B cell (primary cell): Measurements from ENCODE around the gene PKIG. TPM values are rescaled to one million over a fixed set of nuclear protein-coding genes. Genes with fewer than 3 reads are reported as not detected.

Experiments used
- ATAC-seq: fragments of 200-7000 bp; cut with Tn5 transposase; one replicate; pipeline ENCODE4 v1.10.0; 2021; ENCODE audit warnings: low read depth, mild to moderate bottlenecking, moderate number of reproducible peaks, moderate library complexity
- CTCF ChIA-PET: fragments of 350-600 bp; sonication (Branson Sonifier 250); formaldehyde crosslinking; loops from one replicate; lab custom pipeline; 2021; ENCODE audit warnings: antibody characterized with exemption, inconsistent platforms; lab: Charles Lee
- POLR2A ChIA-PET: fragments of 350-600 bp; sonication (Branson Sonifier 250); formaldehyde crosslinking; loops from one replicate; lab custom pipeline; 2021; ENCODE audit warnings: antibody characterized with exemption; lab: Charles Lee
- DNase-seq: peaks from one replicate; pipeline ENCODE4 v3.0.0; 2013
- H2AFZ ChIP-seq: 2 replicates; pipeline ENCODE4 v1.6.1; 2012; ENCODE audit warnings: mild to moderate bottlenecking, low read depth, low read length; ENCODE audit not compliant: insufficient read depth, poor library complexity, severe bottlenecking
- H3K27ac ChIP-seq, 2 donors: 1 replicate in 1 of 2; 2 replicates in 1 of 2; pipeline ENCODE4 v1.5.1; 2012 to 2013; ENCODE audit warnings: low read length in 2 of 2, mild to moderate bottlenecking in 2 of 2, moderate library complexity in 1 of 2
- H3K27me3 ChIP-seq, 4 experiments: fragments of 200-600 bp in 1 of 4; sonication (generic) in 1 of 4; replicated peaks in 1 of 4; 1 replicate in 2 of 4; 2 replicates in 2 of 4; pipeline versions ENCODE4 v1.6.1 to v1.7.0; 2013 to 2016; ENCODE audit warnings: low read length in 3 of 4, mild to moderate bottlenecking in 2 of 4, mixed read lengths in 1 of 4, moderate library complexity in 1 of 4; ENCODE audit not compliant: insufficient read depth in 4 of 4, control insufficient read depth in 3 of 4; ENCODE audit errors: control extremely low read depth in 1 of 4
- H3K36me3 ChIP-seq, 2 experiments: replicated peaks in 1 of 2; 1 replicate in 1 of 2; 2 replicates in 1 of 2; pipeline versions ENCODE4 v1.6.1 to v1.7.1; 2013; ENCODE audit warnings: low read length in 1 of 2; ENCODE audit not compliant: insufficient read depth in 2 of 2, control insufficient read depth in 1 of 2; ENCODE audit errors: control extremely low read depth in 1 of 2, extremely low read depth in 1 of 2
- H3K4me1 ChIP-seq, 2 donors: fragments of 200-600 bp in 1 of 2; sonication (generic) in 1 of 2; 1 replicate in 1 of 2; 2 replicates in 1 of 2; pipeline versions ENCODE4 v1.5.1 to v1.6.1; 2013 to 2017; ENCODE audit warnings: low read length in 2 of 2; ENCODE audit not compliant: control insufficient read depth in 2 of 2, insufficient read depth in 2 of 2
- H3K4me2 ChIP-seq: replicated peaks from 2 replicates; pipeline ENCODE3; 2012; ENCODE audit warnings: mild to moderate bottlenecking, low read depth, low read length; ENCODE audit not compliant: poor library complexity, severe bottlenecking
- H3K4me3 ChIP-seq, 5 experiments: fragments of 200-600 bp in 1 of 5; sonication (generic) in 1 of 5; 1 replicate in 3 of 5; 2 replicates in 2 of 5; pipeline versions ENCODE4 v1.5.1 to v1.7.0; 2011 to 2016; ENCODE audit warnings: low read length in 4 of 5, mild to moderate bottlenecking in 4 of 5, low read depth in 2 of 5, control low read depth in 1 of 5, moderate library complexity in 1 of 5; ENCODE audit not compliant: insufficient read depth in 1 of 5; ENCODE audit errors: control extremely low read depth in 1 of 5, extremely low read depth in 1 of 5
- H3K79me2 ChIP-seq: fragments of 200-600 bp; sonication (generic); one replicate; pipeline ENCODE4 v1.6.0; 2016; ENCODE audit warnings: low read length; ENCODE audit not compliant: control insufficient read depth, insufficient read depth
- H3K9ac ChIP-seq: fragments of 200-600 bp; sonication (generic); 2 replicates; pipeline ENCODE4 v1.6.1; 2017; ENCODE audit warnings: mild to moderate bottlenecking, low read length, moderate library complexity
- H3K9me3 ChIP-seq, 3 donors: one replicate each; pipeline versions ENCODE4 v1.6.1 to v1.7.1; 2013; ENCODE audit warnings: low read length in 2 of 3; ENCODE audit not compliant: control insufficient read depth in 2 of 3, insufficient read depth in 1 of 3; ENCODE audit errors: control extremely low read depth in 1 of 3
- H4K20me1 ChIP-seq: 2 replicates; pipeline ENCODE4 v1.6.0; 2012; ENCODE audit warnings: mild to moderate bottlenecking, low read length; ENCODE audit not compliant: insufficient read depth, control insufficient read depth, poor library complexity, severe bottlenecking
- H3K27ac Mint-ChIP-seq: one replicate; pipeline ENCODE4 v1.8.0; 2021; ENCODE audit warnings: mixed read lengths
- H3K27me3 Mint-ChIP-seq: one replicate; pipeline ENCODE4 v1.8.0; 2021; ENCODE audit warnings: mixed read lengths
- H3K4me1 Mint-ChIP-seq: one replicate; pipeline ENCODE4 v1.8.0; 2021; ENCODE audit warnings: mixed read lengths
- H3K4me3 Mint-ChIP-seq: one replicate; pipeline ENCODE4 v1.8.0; 2021; ENCODE audit warnings: mixed read lengths
- H3K9me3 Mint-ChIP-seq: one replicate; pipeline ENCODE4 v1.8.0; 2022; ENCODE audit warnings: mixed read lengths; ENCODE audit not compliant: insufficient read depth
- CTCF ChIP-seq: fragments of 200-600 bp; IDR thresholded peaks from one replicate; pipeline ENCODE4 v1.8.0; 2022; ENCODE audit warnings: antibody characterized with exemption, mild to moderate bottlenecking
- EZH2 ChIP-seq: IDR thresholded peaks from 2 replicates; pipeline ENCODE4 v1.6.1; 2012; ENCODE audit warnings: borderline replicate concordance, low read depth, mild to moderate bottlenecking, moderate library complexity, low read length; ENCODE audit not compliant: insufficient read depth, poor library complexity, severe bottlenecking
- WGBS: methylation state at CpG from one replicate; pipeline ENCODE4 v1.1.5; 2013; ENCODE audit warnings: missing lambda C conversion rate; ENCODE audit not compliant: insufficient coverage; 5-methylcytosine and 5-hydroxymethylcytosine counted together
- intact Hi-C: fragments of 100-400 bp; cut with micrococcal nuclease; formaldehyde crosslinking; loops from one replicate; pipeline ENCODE4 v1.10.0; 2022
- polyA plus RNA-seq: library from polyadenylated mRNA; depleted of rRNA; stranded (reverse); fragments of >200 nt; gene quantifications from 2 replicates; pipeline ENCODE4 v1.2.3, GENCODE V29; 2012
- total RNA-seq, 2 donors: library from RNA; stranded (reverse); fragments of 120-200 nt in 1 of 2; gene quantifications; 1 replicate in 1 of 2; 2 replicates in 1 of 2; pipeline versions ENCODE4 v1.2.3 to v1.2.4, GENCODE V29; 2013 to 2022

Gene PKIG
- total and polyA plus RNA-seq, 2 donors (not counting 1 experiment from before 2014, with no cell fraction given), result 128 to 168 TPM

- H3K27ac ChIP-seq, result peak overlapping the region in 1 of 2 donors; percentile 74
- POLR2A ChIA-PET, result interaction anchor here (0.9 kb wide), 1 partner anchor 11 kb away, joined by 6 read pairs; no protein-coding TSS in a partner anchor
- DNase-seq, result no peak
Measured at GRCh38 chr20:44615876-44616603, 33.7 kb downstream of the PKIG start.

More at GRCh38 chr20:44615876-44616603, 33.7 kb downstream of the PKIG start:
- Histone ChIP-seq H3K36me3 (peaks cover 0 to 75% of the 10 kb centered on the region in 2 experiments), H3K4me1 (peaks cover 13 to 39% of the 10 kb centered on the region in 2 donors), H3K27me3 (no peaks in the 10 kb centered on the region), H3K9ac (no peak overlapping the region), H3K4me3 (no peak overlapping the region), H2AFZ (no peak overlapping the region), H3K9me3 (no peaks in the 10 kb centered on the region), H3K4me2 (no peak overlapping the region), H4K20me1 (peaks cover 51% of the 10 kb centered on the region), H3K79me2 (peaks cover 61% of the 10 kb centered on the region)
- Mint-ChIP-seq H3K4me3 (no peak overlapping the region), H3K27me3 (no peaks in the 10 kb centered on the region), H3K9me3 (no peaks in the 10 kb centered on the region), H3K27ac (peak overlapping the region; percentile 91), H3K4me1 (peaks cover 55% of the 10 kb centered on the region)
- intact Hi-C loops, result no loop called here
- ATAC-seq, result no peak
- CTCF ChIA-PET, result interaction anchor here (0.9 to 1.8 kb wide), 3 partner anchors 13 to 40 kb away, joined by 3 to 4 read pairs (median 4); no protein-coding TSS in a partner anchor
- TF ChIP-seq CTCF (no peak), EZH2 (no peak)
- whole genome bisulfite sequencing, result 89% methylated on average over 14 of the region's 14 CpGs
